Glomerular endothelial cell (primary cell): ENCODE results near the gene KLK13. TPM values are rescaled to one million over a fixed set of nuclear protein-coding genes. Genes with fewer than 3 reads are reported as not detected.

Experiments
- DNase-seq: peaks from one replicate; pipeline ENCODE4 v3.0.0-alpha.2; 2011; ENCODE audit warnings: low read depth, low spot score; ENCODE audit errors: extremely low read depth
- total RNA-seq: library from RNA; depleted of rRNA; stranded (reverse); fragments of >200 nt; gene quantifications from 2 replicates; pipeline ENCODE4 v1.2.3, GENCODE V29; 2015

Gene KLK13, protein sequence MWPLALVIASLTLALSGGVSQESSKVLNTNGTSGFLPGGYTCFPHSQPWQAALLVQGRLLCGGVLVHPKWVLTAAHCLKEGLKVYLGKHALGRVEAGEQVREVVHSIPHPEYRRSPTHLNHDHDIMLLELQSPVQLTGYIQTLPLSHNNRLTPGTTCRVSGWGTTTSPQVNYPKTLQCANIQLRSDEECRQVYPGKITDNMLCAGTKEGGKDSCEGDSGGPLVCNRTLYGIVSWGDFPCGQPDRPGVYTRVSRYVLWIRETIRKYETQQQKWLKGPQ
- not detected in 2 replicates for total RNA-seq

DNA sequence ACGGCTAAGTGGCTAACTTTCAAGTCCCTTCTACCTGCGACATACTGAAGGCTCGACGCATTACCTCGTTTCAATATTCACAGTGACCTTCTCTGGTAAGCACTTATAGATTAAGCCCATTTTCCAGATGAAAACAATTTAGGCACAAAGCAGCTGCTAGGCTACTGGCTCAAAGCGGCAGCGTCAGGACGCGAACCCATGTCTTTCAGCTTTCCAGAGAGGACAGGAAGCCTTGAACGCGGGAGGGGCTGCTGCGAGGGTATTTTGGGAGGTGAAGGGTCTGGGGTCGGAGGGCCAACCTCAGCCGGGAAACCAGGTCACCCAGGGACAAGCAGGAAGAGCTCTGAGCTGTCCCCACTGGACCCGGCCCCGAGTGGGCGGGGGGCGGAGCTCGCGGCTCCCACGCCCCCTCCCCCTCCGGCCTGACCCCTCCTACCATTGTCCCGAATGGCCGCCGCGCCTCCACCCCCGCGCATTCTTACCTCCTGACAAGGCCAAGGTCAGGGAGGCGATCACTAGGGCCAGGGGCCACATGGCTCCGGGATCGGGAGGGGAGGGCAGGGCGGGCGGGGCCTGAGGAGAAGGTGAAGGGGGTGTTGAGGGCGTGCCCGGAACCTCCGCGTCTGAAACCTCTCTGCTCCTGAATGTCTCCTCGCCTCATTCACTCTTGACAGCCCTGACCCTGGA is at the start of gene KLK13:
Gene KLK13, minus strand, starts transcription at position 559 of the 687 bp plus-strand sequence. Its CDS starts 25 bp downstream, at position 534.
- no peak for DNase-seq

DNA sequence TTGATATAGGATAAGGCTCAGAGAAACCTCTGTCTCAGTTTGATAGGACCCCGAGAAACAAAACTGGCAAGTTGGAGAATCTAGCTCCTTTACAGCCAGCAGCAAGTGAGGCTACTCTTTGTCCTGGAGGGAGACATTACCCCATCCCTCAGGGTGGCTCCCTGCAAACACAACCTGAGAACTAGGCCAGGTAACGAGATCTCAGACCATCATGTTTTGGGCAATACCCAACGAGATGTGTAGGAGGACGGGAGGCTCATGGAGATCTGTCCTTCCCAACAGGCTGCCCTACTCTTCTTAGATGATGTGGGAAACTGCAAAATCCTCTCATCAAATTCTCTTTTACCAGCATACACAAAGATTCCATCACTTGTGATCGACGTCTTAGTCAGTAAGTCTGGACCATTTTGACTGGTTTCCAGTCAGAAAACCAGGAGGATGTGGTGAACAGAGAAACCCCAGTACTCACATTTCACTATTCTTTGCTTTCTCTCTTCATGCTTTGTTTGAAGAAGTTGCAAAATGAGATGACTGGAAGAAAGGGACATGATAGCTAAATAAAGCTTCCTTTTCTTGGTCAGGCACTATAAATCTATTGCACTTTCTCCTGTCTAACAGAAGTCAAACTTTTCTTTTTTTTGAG is 49.3 kb upstream of the KLK13 start:
- DNase-seq: no peak

DNA sequence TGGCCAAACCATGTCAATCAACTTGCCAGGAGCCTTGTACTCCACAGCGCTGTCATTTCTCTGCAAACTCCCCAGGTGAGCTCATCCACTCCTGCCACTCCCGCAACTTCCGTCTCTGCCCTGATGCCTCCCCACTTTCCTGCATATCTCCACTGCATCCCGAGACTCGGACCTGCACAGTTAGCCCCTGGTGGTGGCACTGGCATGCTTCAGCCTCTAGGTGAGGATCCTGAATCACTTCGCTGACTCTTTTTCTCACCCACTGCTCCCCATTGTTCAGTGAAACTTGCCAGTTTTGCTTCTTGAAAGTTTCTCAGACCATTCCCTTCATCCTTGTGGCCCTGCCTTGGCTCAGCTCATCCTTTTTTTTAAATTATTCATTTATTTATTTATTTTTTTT is 46.7 kb upstream of the KLK13 start:
- no peak for DNase-seq

DNA sequence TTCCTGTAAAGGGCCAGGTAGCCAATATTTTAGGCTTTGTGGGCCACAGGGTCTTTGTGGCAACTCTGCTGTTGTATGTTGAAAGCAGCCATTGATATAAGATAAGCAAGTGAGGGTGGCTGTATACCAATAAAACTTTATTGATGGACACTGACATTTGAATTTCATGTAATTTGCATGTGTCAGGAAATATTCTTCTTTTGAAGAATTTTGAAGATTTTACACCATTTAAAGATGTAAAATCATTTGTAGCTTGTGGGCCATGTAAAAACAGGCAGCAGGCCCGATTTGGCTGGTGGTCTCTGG is 45.7 kb upstream of the KLK13 start:
- DNase-seq: no peak

DNA sequence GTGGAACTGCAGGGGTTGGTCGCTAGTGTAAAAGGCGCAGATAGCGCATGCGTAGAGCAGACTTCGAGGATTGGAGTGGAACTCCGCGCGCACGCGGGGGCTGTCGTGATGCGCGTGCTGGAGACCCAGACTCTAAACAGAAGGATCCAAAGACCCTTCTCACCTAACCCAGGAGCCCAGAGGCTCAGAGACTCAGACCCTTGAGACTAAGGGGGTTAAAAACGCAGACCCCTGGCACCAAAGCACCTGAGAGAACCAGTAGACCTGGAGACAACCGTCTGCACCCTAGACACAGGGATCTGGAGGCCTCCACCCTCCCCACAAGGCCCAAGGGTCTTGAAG is 43.9 kb upstream of the KLK13 start:
- DNase-seq: no peak

DNA sequence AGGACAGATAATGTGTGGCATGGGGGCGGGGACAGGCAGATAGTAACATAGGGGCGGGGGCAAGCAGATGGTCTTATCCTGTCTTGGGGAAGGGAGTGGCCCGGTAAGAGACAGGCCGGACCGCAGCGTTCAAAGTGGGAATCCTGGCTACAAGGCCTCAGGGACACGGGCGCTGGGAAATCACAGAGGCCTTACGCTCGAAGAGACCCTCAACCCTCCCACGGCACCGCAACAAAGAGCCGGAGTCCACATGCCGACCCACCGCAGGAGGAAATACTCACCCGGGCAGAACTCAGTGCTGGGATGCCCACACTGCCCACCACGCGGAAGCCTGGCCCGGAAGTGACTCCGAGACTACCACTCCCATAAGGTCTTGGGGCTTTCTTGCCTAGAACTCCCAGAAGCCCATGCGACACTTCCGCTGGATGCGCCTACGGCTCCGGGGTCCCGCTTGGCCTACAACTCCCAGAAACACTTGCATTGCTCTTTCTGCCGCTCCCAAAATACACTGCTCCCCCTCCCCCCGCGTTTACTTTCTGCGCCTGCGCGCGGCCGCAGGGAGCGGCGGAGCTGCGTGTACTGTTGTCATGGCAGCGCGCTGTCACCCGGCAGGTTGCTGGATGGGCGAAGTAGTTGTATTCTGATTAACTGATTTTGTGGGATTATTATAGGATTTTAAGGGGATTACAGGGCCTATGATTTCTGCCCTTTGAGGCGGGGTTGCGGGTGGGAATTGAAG is 43.3 kb upstream of the KLK13 start, which contains the start of gene CTU1:
Gene CTU1, minus strand, starts transcription at position 344 of the 739 bp plus-strand sequence. CDS start 3,840 bp downstream, outside the sequence.
- DNase-seq: peak; percentile 94

DNA sequence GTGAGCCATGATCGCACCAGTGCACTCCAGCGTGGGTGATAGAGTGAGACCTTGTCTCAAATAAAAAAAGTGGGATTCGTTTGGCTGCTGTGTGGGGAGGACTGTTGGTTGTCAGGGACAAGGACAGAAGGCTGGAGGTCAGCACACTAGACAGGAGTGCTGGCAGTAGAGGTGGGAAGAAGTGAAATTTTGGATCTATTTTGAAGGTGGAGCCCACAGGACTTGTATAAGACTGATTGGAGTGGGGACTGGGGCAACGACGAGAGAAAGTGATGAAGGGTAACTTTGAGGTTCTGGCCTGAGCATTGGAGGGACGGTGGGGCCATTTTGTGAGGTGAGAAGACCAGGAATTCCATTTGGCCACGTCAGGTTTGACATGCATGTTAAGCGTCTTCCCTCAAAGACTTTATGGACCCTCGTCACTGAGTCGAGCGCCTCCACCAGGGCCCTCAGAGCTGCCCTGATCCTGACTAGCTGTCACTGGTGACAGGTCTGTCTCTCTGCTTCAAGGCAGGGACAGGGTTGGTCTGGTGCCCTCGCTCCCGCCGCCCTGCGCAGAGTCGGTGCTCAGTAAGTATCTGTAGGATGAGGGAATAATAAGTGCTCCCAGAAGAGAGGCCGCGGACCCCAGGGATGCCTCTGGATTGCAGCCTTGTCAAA is 42.6 kb upstream of the KLK13 start:
- no peak for DNase-seq

DNA sequence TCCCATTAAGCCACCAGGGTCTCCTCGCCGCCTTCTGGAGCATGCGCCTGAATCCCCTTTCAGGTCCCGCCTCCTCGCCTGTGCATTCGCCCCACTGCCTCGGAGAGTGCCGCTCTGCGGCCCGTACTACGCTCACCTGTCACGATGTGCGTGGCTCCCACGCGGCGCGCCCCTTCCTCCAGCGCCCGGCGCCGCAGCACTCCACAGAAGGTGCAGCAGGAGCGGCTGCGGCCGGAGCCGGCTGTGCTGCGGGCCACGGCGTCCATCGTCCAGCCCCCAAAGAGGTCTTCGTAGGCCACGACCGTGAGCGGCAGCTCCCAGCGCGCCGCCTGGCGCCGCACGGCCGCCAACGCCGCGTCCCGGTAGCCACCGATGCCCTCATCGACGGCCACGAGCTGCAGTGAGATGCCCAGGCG is 39.0 kb upstream of the KLK13 start:
- DNase-seq: no peak

DNA sequence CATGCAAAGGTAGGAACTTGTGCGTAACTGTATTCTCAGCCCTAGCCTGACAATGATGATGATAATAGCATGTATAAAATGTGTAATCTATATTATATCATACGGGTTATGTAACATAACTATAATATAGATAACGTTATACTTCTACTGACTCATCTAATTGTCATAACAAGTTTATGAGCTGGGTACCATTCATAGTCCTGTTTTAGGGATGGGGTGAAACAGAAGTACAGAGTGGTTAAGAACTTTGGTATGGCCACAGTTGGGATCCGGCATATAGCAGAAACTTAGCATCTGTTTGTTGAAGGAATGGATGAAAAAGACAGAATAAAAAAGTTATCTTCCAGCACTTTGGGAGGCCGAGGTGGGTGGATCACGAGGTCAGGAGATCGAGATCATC is 38.1 kb upstream of the KLK13 start:
- DNase-seq: no peak

DNA sequence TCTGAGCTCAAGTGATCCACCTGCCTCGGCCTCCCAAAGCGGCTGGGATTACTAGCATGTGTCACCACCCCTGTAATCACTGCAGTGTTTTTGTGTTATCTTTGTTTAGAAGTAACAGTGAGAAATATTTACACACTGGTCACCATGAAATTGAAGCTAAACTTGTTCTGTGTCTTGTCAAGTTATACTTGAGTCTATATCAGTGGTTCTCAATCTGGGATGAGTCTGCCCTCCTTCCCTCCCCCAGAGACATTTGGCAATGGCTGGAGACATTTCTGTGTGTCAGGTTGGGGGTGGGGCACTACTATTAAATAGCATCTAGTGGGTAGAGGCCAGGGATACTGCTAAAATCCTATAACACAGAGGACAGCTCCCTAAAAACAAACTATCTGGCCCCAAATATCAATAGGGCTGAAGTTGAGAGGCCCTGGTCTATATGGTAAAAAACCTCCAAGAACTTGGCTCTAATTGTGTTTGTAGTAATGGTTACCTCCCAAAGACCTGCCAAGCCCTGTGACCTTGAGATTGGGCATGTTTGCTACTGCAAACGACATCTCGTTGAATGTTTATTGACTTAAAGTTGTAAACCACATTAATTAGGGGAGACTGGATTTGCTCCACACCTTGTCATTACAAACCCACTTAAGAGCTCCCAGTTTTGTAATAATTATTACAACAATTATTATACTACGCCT is 36.4 kb upstream of the KLK13 start:
- no peak for DNase-seq

DNA sequence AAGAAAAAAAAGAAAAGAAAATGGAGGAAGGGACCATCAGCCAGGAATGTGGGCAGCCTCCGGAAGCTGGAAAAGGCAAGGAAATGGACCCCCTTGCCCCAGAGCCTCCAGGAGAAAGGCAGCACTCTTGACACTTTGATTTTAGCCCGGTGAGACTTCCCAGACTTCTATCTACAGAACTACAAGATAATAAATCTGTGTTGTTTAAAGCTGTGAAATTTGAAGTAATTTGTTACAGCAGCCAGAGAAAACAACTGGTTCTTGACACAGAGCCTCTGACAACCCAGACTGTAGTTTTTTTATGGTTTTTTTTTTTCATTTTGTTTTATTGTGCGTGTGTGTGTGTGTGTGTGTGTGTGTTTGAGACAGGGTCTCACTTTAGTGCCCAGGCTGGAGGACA is 35.7 kb upstream of the KLK13 start:
- DNase-seq: no peak

DNA sequence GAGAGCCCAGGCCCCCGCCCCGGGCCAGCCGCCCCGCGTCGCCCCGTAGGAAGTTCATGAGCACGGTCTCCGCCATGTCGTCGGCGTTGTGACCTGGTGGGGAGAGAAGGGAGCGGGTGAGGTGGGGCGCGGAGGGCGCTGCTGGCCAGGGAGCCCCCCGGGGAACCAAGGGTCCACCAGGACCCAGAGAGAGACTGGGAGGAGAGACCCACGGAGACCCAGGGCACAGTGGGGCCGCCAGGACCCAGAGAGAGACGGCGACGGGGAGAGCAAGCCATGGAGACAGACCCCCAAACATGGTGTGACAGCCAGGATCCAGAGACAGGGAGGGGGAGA is 34.1 kb upstream of the KLK13 start:
- no peak for DNase-seq

DNA sequence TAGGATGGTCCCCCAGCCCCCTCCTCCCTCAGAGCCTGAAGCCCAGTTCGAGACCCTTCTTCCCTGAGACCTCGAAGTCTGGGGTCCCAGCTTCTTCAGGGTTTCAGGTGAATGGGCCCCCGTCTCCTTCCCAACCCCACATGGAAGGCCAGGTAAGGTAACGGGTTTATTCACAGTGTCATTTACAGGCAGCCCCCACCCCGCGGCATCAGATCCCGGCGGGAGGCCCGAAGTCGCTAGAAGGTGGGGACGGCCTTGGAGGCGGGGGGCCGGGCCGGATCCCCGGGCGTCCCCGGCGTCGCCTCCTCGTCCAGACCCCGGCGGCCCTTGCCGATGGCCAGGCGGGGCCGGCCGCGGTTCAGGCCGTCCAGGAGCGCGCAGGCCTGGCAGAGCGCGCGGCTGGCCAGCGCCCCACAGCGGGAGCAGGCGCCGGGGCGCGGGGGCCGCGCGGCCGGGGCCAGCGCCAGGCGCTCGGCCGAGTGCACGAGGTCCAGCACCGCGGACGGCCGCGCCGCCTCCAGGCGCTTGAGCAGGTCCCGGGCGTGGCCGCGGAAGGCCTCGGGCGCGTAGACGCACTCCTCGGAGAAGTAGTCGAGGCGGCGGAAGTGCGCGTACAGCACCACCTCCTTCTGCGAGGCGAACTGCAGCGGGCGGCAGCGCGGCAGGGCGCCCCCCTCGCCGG is 33.6 kb upstream of the KLK13 start:
- DNase-seq: no peak

DNA sequence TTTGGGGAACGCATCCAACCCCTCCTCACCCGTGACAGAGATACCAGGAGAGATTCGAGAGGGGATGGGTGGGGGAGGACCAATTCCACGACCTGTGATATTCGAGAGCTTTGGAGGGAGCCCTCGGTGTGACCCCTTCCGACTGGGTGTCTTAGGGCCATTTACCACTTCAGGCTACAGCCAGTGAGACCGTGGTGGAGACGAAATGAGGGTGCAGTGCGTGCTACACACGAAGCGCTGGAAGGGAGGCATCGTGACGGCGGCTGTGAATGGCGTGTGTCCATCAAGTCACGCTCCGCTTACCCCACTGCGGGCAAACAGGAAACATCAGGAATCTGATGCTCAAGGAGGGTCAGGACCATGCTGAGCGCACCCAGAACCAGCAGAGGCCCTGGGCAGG is 32.9 kb upstream of the KLK13 start:
- DNase-seq: no peak

DNA sequence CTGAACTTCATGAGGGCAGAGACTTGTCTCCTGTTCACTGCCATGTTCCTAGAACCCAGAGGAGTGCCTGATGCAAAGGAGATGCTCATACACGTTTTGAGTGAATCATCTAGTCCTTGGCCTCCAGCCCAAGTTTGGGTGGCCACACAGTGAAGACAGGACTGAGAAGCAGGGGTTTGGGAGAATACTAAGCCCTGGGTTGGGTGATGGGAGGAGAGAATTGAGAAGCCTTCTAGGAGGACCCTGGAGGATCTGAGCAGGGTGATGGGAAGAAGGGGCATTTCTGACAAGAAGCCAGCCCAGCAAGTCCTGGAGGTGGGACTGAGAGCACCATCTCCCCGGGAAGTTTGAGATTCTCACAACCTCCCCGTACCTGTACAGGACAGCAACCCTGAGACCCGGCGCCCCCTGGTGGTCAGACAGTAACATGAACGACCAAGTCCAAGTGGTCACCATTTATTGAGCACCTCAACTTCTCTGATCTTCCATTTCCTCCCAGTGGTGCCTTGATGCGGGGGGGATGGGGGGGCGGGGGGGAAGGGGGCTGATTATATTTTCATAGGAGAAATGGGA is 32.4 kb upstream of the KLK13 start:
- DNase-seq: no peak

DNA sequence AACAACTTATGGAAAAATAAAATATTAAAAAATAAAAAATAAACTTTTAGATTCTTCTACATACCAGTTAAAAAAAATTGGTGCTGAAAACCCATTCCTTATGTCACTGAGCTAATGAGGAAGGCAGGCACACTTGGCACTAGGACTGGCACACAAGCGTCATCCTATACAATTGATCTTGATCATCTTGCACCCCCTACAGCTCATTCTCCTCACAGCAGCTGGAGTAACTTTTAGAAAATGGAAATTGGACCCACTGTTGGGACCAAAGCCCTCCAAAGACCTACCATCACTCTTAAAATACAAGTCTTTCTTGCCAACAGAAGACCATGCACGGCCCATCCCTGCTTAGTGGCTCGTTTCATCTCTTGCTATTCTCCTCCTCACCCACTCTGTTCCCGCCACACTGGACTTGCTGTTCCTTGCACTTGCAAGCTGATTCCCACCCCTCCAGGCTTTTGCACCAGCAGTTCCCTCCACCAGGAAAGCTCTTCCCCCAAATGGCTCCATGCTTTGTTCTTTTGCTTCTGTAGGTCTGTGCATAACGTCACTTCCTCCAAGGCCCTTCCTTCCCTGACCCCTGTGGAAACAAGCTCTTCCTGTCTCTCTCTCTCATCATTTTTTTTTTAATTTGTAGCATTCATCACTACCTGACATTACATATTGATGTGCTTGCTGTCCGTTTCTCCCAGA is 31.7 kb upstream of the KLK13 start:
- DNase-seq: no peak

DNA sequence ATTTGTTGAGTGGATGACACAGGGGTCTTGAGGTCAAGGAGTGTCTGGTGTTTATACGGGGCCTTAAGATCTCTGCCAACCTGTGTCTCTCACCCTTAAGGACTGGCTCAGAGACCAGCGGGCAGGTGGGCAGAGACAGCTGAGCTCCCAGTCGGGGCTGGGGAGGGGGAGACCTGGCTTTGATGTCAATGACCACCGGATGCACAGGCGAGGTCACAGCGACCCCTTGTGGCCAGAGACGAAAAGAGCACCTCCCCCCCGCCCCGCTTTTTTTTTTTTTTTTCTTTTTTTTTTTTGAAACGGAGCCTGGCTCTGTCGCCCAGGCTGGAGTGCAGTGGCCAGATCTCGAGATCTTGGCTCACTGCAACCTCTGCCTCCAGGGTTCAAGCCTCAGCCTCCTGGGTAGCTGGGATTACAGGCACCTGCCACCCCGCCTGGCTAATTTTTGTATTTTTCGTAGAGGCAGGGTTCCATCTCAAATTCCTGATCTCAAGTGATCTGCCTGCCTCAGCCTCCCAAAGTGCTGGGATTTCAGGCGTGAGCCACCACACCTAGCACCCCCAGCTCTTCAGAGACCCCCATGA is 29.9 kb upstream of the KLK13 start:
- DNase-seq: no peak

DNA sequence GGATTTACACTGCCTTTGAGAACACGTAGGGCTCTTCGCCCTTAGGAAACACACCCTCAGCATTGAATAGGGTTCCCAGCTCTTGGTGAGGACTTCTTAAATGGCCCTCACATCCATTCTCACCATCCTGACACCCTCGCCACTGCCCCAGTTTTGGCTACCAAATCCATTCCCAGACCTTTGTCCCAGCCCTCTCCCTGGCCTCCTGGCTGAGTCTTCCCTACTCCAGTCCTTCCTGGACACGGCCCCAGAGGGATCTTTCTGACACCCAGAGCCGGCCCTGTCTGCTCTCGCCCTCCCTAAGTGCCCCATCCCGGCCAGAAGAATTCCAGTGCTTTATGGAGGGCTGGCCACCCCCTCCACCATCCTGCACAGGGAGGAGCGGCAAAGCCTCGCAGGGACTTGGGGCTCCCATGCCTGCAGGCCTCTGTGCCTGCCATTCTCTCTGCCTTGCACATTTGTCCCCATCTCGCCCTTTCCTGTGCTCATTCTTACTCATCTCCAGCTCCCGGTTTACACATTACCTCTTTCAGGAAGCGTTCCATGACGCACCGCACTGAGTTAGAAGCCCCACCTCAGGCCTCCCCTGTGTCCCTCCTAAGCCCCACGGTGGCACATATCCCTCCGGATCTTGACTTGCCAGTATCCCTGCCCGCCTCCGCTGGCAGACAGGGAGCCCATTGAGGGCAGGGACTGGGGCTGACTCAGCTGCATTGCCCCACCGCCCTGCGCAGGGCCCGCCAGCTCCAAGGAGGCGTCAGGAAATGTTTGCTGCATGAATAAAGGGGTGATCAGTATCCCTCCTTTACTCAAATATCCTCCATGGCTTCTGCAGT is 28.8 kb upstream of the KLK13 start:
- no peak for DNase-seq
